H1 (cell line): Measurements from ENCODE around the gene TTBK2. TPM values are rescaled to one million over a fixed set of nuclear protein-coding genes. Genes with fewer than 3 reads are reported as not detected.

Source experiments
- KDM4A ChIP-seq: IDR thresholded peaks from one replicate; pipeline ENCODE4 v1.7.1; 2012; ENCODE audit warnings: low read depth, mild to moderate bottlenecking, moderate library complexity, low read length, inconsistent platforms; ENCODE audit not compliant: severe bottlenecking
- POLR2A ChIP-seq, 2 experiments: IDR thresholded peaks; 1 replicate in 1 of 2; 2 replicates in 1 of 2; pipeline ENCODE4 v1.6.1; 2011; ENCODE audit warnings: low read depth in 2 of 2, low read length in 2 of 2, mild to moderate bottlenecking in 2 of 2; ENCODE audit errors: control extremely low read depth in 1 of 2
- RBBP5 ChIP-seq: IDR thresholded peaks from 2 replicates; pipeline ENCODE4 v1.7.1; 2012; ENCODE audit warnings: low read depth, mild to moderate bottlenecking, inconsistent platforms, low read length, moderate library complexity, borderline replicate concordance
- RXRA ChIP-seq: IDR thresholded peaks from 2 replicates; pipeline ENCODE4 v1.6.1; 2011; ENCODE audit warnings: low read depth, mild to moderate bottlenecking, low read length, moderate library complexity; ENCODE audit not compliant: insufficient read depth
- SAP30 ChIP-seq: fragments of 300-600 bp; sonication (generic); IDR thresholded peaks from 2 replicates; pipeline ENCODE4 v1.7.1; 2012; ENCODE audit warnings: low read length, moderate library complexity, mild to moderate bottlenecking, inconsistent platforms; ENCODE audit not compliant: insufficient read depth, insufficient replicate concordance
- SIN3A ChIP-seq, 2 experiments: IDR thresholded peaks in 1 of 2; conservative IDR thresholded peaks in 1 of 2; 2 replicates each; pipeline ENCODE4 v1.6.1; 2011 to 2012; ENCODE audit warnings: low read length in 2 of 2, improper control_type of control experiment in 1 of 2, low read depth in 1 of 2, mild to moderate bottlenecking in 1 of 2
- SIX5 ChIP-seq: IDR thresholded peaks from 2 replicates; pipeline ENCODE4 v1.6.1; 2011; ENCODE audit warnings: mild to moderate bottlenecking, low read depth, low read length
- polyA plus RNA-seq, 7 experiments: library from polyadenylated mRNA; depleted of rRNA in 3 of 7; stranded (reverse) in 5 of 7; unstranded in 2 of 7; fragments of >200 nt in 5 of 7; fragments of 200-250 nt in 2 of 7; gene quantifications; 1 replicate in 5 of 7; 2 replicates in 1 of 7; 4 replicates in 1 of 7; pipeline versions ENCODE4 v1.2.1 to v1.2.3, GENCODE V29; 2011 to 2013; ENCODE audit warnings: missing spikeins in 2 of 7, mixed read lengths in 2 of 7
- total RNA-seq: library from RNA; stranded (reverse); fragmentation: NEBNext Ultra II Directional; extraction: Animal tissue kit (Norgen Biotek cat#: 25700); gene quantifications from 2 replicates; pipeline ENCODE4 v1.2.1, GENCODE V29; 2021
- TF ChIP-seq, protein P1 (sequence below): fragments of 300-600 bp; sonication (generic); IDR thresholded peaks from 2 replicates; pipeline ENCODE4 v1.7.1; 2012; ENCODE audit warnings: low read length, moderate library complexity, mild to moderate bottlenecking, inconsistent platforms; ENCODE audit not compliant: insufficient replicate concordance
- TF ChIP-seq, protein P2 (sequence below): IDR thresholded peaks from 2 replicates; pipeline ENCODE4 v1.6.1; 2012; ENCODE audit warnings: inconsistent platforms

The TTBK2 gene
- total and polyA plus RNA-seq, 2 of the 8 experiments (the other 6 are each of a cell fraction or from before 2014, with no cell fraction given) = 2.7 to 18.2 TPM

DNA sequence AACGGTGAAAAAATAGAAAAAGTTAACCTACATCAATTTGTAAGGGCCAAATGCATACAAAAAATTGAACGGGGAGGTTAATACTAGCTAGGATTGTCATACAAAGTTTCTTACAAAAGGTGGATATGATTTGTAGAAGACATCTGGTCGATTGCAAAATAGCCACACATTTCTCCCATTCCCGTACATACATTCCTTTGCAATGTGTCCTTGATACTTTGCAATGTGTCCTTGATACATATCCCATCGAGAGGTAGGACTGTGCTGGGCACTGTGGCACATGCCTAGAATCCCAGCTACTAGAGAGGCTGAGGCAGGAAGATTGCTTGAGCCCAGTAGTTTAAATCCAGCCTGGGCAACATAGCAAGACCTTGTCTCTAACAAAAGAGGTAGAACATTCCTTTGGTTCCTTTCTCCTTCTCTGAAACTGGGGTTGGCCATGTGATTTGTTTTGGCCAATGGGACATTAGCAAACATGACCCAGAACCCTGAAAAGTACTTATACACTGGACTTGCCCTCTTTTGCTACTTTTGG, 9.5 kb downstream of the TTBK2 start (continued):
- TF ChIP-seq, protein P1, sequence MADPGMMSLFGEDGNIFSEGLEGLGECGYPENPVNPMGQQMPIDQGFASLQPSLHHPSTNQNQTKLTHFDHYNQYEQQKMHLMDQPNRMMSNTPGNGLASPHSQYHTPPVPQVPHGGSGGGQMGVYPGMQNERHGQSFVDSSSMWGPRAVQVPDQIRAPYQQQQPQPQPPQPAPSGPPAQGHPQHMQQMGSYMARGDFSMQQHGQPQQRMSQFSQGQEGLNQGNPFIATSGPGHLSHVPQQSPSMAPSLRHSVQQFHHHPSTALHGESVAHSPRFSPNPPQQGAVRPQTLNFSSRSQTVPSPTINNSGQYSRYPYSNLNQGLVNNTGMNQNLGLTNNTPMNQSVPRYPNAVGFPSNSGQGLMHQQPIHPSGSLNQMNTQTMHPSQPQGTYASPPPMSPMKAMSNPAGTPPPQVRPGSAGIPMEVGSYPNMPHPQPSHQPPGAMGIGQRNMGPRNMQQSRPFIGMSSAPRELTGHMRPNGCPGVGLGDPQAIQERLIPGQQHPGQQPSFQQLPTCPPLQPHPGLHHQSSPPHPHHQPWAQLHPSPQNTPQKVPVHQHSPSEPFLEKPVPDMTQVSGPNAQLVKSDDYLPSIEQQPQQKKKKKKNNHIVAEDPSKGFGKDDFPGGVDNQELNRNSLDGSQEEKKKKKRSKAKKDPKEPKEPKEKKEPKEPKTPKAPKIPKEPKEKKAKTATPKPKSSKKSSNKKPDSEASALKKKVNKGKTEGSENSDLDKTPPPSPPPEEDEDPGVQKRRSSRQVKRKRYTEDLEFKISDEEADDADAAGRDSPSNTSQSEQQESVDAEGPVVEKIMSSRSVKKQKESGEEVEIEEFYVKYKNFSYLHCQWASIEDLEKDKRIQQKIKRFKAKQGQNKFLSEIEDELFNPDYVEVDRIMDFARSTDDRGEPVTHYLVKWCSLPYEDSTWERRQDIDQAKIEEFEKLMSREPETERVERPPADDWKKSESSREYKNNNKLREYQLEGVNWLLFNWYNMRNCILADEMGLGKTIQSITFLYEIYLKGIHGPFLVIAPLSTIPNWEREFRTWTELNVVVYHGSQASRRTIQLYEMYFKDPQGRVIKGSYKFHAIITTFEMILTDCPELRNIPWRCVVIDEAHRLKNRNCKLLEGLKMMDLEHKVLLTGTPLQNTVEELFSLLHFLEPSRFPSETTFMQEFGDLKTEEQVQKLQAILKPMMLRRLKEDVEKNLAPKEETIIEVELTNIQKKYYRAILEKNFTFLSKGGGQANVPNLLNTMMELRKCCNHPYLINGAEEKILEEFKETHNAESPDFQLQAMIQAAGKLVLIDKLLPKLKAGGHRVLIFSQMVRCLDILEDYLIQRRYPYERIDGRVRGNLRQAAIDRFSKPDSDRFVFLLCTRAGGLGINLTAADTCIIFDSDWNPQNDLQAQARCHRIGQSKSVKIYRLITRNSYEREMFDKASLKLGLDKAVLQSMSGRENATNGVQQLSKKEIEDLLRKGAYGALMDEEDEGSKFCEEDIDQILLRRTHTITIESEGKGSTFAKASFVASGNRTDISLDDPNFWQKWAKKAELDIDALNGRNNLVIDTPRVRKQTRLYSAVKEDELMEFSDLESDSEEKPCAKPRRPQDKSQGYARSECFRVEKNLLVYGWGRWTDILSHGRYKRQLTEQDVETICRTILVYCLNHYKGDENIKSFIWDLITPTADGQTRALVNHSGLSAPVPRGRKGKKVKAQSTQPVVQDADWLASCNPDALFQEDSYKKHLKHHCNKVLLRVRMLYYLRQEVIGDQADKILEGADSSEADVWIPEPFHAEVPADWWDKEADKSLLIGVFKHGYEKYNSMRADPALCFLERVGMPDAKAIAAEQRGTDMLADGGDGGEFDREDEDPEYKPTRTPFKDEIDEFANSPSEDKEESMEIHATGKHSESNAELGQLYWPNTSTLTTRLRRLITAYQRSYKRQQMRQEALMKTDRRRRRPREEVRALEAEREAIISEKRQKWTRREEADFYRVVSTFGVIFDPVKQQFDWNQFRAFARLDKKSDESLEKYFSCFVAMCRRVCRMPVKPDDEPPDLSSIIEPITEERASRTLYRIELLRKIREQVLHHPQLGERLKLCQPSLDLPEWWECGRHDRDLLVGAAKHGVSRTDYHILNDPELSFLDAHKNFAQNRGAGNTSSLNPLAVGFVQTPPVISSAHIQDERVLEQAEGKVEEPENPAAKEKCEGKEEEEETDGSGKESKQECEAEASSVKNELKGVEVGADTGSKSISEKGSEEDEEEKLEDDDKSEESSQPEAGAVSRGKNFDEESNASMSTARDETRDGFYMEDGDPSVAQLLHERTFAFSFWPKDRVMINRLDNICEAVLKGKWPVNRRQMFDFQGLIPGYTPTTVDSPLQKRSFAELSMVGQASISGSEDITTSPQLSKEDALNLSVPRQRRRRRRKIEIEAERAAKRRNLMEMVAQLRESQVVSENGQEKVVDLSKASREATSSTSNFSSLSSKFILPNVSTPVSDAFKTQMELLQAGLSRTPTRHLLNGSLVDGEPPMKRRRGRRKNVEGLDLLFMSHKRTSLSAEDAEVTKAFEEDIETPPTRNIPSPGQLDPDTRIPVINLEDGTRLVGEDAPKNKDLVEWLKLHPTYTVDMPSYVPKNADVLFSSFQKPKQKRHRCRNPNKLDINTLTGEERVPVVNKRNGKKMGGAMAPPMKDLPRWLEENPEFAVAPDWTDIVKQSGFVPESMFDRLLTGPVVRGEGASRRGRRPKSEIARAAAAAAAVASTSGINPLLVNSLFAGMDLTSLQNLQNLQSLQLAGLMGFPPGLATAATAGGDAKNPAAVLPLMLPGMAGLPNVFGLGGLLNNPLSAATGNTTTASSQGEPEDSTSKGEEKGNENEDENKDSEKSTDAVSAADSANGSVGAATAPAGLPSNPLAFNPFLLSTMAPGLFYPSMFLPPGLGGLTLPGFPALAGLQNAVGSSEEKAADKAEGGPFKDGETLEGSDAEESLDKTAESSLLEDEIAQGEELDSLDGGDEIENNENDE = no peak
- TF ChIP-seq SIX5 (no peak), KDM4A (no peak), RBBP5 (no peak), SAP30 (no peak), RXRA (no peak), SIN3A (conservative IDR thresholded peaks at IDR 0.05 in 1 of 2, IDR thresholded peaks at IDR 0.05 in 1 of 2; ENCODE audit: low read depth in 1 of 2, low read length in 2 of 2) (no peak), POLR2A (IDR thresholded peaks at IDR 0.05; ENCODE audit: control extremely low read depth in 1 of 2, low read depth in 2 of 2, low read length in 2 of 2) (no peak)
- TF ChIP-seq, protein P2, sequence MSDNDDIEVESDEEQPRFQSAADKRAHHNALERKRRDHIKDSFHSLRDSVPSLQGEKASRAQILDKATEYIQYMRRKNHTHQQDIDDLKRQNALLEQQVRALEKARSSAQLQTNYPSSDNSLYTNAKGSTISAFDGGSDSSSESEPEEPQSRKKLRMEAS = no peak
- TF ChIP-seq, all 59 proteins: peak for 0
